Fibroblast of skin of right biceps (primary cell): Measurements from ENCODE around the gene AMH.
A peak's percentile ranks its signal among the peaks of the same experiment; 100 is the strongest.

Experiments used
- DNase-seq: peaks from one replicate; pipeline ENCODE4 v3.0.0-alpha.2; 2013

Gene AMH

GRCh38 chr19:2249010-2249866 lies at the start of gene AMH:
Gene AMH, plus strand, starts transcription at chr19:2249323. Its CDS starts 10 bp downstream, at chr19:2249333.
- DNase-seq = no peak

GRCh38 chr19:2199861-2200623 lies 49.1 kb upstream of the AMH start:
- DNase-seq = no peak

DNA sequence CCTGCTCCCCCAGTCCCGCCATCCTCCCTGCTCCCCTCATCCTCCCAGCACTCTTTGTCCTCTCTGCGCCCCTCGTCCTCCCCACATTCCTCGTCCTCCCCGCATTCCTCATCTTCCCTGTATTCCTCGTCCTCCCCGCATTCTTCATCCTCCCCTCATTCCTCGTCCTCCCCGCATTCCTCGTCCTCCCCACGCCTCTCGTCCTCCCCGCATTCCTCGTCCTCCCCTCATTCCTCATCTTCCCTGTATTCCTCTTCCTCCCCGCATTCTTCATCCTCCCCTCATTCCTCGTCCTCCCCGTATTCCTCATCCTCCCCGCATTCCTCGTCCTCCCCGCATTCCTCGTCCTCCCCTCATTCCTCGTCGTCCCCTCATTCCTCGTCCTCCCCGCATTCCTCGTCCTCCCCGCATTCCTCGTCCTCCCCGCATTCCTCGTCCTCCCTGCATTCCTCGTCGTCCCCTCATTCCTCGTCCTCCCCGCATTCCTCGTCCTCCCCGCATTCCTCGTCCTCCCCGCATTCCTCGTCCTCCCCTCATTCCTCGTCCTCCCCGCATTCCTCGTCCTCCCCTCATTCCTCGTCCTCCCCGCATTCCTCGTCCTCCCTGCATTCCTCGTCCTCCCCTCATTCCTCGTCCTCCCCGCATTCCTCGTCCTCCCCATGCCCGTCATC lies 48.4 kb upstream of the AMH start:
- peak; percentile 15 for DNase-seq

- DNase-seq = no peak
These were observed 47.5 kb upstream of the AMH start for GRCh38 chr19:2201473-2202148.

DNA sequence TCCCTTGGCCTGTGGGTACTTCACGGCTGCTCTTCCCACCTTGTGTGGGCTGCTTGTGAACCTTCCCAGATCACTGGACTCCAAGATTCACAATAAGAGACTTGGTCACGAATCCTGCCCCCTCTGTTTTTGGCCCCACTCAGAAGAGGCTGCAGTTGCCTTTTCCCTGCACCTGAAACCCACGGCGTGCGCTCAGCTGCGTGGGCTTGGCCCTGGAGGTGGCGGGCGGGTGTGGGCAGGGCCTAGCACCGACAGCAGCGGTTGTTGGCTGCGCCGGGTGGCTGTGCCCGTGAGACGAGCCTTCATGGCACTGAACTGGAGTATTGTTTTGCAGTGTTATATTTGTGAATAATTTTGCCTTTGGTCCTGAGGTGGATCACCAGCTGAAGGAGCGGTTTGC lies 46.8 kb upstream of the AMH start:
- DNase-seq = no peak

DNA sequence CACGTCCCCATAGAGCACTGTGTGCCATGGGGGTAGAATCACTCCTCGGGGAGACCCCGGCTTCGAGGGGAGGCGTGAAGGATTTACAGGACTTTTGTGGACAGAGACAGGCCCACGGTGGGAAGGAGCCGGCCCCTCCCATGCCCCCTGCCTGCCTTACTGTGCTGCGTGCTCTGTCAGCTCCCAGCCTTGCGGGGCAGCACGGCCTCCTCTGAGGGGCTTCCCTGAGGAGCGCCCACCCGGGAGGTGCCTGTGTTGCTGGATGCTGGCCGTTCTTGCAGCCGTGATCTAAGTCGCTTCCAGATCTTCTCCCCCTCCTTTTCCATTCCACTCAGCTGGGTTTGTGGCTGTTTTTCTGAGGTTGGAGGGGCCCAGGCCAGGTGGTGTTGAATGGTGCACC lies 42.1 kb upstream of the AMH start:
- DNase-seq = no peak

GRCh38 chr19:2207991-2208860 lies 40.9 kb upstream of the AMH start:
- peak; percentile 83 for DNase-seq

DNA sequence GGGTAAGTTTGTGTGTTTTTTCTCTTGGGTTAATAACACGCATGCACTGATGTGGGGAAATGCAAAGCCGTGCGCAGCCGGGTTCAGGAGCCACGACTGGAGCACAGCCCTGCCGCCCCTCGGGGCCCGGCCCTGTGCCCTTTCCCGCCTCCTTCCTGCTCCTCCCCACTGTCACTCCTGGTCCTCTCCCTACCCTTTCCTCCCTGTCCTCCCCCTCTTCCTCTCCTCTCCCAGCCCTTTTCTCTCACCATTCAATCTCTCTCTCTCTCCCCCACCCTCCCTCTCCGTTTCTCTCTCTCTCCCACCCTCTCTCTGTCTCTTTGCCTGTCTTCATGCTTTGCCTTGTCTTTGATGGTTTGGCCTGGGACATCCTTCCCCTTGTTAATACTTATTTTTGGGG lies 40.1 kb upstream of the AMH start:
- no peak for DNase-seq

- no peak for DNase-seq
These were observed 39.7 kb upstream of the AMH start for GRCh38 chr19:2209408-2209807.

GRCh38 chr19:2210206-2210605 lies 38.9 kb upstream of the AMH start:
- no peak for DNase-seq

GRCh38 chr19:2210987-2211740 lies 38.0 kb upstream of the AMH start:
- DNase-seq = no peak

- DNase-seq = no peak
These were observed 36.0 kb upstream of the AMH start for GRCh38 chr19:2212861-2213711.

- DNase-seq = no peak
These were observed 35.3 kb upstream of the AMH start for GRCh38 chr19:2213799-2214198.

DNA sequence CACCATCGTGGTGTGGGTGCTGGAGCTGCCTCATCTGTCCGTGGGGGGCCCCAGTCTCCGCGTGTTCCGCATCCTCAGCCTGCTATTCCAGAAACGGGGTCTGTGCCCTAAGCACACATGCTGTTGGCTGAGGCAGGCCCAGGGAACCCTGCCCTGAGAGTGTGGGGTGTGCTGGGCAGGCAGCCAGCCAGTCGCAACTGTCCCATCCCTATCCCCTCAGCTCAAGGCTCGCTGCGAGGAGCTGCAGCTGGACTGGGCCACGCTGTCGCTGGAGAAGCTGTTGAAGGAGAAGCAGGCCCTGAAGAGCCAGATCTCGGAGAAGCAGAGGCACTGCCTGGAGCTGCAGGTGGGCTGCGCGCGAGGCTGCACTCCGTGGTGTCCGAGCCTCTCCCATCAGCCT lies 34.9 kb upstream of the AMH start:
- DNase-seq = no peak

GRCh38 chr19:2215281-2215751 lies 33.8 kb upstream of the AMH start:
- no peak for DNase-seq

DNA sequence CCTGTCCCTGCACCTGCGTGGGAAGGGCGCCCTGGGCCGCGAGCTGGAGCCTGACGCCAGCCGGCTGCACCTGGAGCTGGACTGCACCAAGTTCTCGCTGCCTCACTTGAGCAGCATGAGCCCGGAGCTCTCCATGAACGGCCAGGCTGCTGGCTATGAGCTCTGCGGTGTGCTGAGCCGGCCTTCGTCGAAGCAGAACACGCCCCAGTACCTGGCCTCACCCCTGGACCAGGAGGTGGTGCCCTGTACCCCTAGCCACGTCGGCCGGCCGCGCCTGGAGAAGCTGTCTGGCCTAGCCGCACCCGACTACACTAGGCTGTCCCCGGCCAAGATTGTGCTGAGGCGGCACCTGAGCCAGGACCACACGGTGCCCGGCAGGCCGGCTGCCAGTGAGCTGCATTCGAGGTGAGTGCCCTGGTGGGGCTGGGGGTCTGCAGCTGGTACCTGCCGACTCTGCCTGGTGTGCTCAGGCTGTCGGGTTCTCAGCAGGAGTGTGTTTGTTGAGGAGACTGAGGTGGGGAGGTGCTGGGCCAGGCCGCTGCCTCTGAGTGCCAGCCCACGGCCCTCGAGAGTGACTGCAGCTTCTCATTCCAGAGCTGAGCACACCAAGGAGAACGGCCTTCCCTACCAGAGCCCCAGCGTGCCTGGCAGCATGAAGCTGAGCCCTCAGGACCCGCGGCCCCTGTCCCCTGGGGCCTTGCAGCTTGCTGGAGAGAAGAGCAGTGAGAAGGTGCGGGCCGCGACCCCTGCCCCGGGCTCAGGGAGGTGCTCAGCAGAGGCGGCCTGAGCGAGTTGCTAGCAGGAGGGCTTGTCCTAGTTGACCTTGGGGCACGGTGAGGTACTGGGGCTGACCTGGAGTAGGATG lies 32.5 kb upstream of the AMH start:
- DNase-seq = no peak

GRCh38 chr19:2217591-2217990 lies 31.5 kb upstream of the AMH start:
- no peak for DNase-seq

DNA sequence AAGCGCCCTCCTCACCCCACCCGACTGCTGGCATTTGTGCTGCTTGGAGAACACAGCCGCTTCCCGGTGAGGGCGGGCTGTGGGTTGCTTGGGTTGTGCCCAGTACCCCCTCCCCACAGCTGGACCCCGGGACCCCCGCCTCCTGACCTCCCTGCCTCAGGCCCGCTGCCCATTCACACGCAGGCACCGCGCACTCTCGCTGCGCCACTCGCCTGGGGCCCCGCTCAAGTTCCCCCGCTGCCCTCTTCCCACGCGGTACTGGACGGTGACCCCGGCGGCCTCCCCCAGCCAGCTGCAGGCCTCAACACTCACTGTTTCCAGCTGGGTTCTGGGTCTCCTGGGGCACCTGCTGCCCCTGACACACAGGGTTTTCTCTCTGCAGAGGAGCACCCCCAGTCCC lies 29.4 kb upstream of the AMH start:
- no peak for DNase-seq

DNA sequence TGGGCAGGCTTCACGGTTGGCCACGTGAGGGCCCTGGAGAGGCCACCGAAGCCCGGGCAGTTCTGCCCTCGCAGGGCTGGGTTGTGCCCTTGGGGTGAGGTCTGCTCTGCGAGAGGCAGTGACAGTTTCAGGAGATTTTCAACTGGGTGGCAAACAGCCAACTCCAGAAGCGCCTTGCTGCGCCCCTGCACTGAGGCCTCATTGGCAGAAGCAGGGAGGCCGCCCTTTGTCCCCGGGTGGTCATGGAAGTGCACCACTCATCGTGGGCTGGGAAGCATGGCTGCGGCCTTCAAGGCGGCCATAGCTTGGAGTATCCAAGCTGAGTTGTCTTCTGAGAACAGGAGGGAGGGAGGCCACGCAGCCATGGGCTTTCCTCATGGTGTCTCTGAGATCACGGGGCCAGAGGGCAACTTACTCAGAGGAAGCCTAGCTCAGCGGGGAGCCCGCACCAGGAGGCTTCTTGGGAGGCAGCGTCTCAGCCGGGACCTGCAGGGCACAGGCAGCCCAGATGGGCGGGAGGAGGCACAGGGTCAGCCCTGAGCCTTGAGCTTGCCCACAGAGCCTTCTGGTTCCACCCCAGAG lies 27.8 kb upstream of the AMH start:
- no peak for DNase-seq
